Kidney glomerular epithelial cell (primary cell): ENCODE results near the gene ADGRG2.

Experiments used
- DNase-seq: peaks from one replicate; lab custom pipeline; 2025; lab: John Stamatoyannopoulos, UW

The ADGRG2 gene

GRCh38 chrX:19121898-19122640, at the start of gene ADGRG2:
Gene ADGRG2, minus strand, starts transcription at chrX:19122468. Its CDS starts 53,634 bp downstream, at chrX:19068834.
- no peak for DNase-seq

GRCh38 chrX:19168609-19169008, 46.3 kb upstream of the ADGRG2 start:
- DNase-seq: no peak

GRCh38 chrX:19162851-19163250, 40.6 kb upstream of the ADGRG2 start:
- DNase-seq: no peak

- DNase-seq: no peak
Measured at GRCh38 chrX:19156186-19156585, 33.9 kb upstream of the ADGRG2 start.

GRCh38 chrX:19152762-19153161, 30.5 kb upstream of the ADGRG2 start:
- DNase-seq: no peak

- no peak for DNase-seq
Measured at GRCh38 chrX:19137067-19137466, 14.8 kb upstream of the ADGRG2 start.

- no peak for DNase-seq
Measured at GRCh38 chrX:19133784-19134183, 11.5 kb upstream of the ADGRG2 start.

- no peak for DNase-seq
Measured at GRCh38 chrX:19133231-19133630, 11.0 kb upstream of the ADGRG2 start.

GRCh38 chrX:19130628-19131027, 8.4 kb upstream of the ADGRG2 start:
- DNase-seq: no peak

GRCh38 chrX:19129694-19130093, 7.4 kb upstream of the ADGRG2 start:
- no peak for DNase-seq

GRCh38 chrX:19127649-19128168, 5.4 kb upstream of the ADGRG2 start:
- no peak for DNase-seq

- no peak for DNase-seq
Measured at GRCh38 chrX:19122641-19123009, 357 bp upstream of the ADGRG2 start.

GRCh38 chrX:19121466-19121865, 802 bp downstream of the ADGRG2 start:
- DNase-seq: no peak

GRCh38 chrX:19110642-19111041, 11.6 kb downstream of the ADGRG2 start:
- DNase-seq: no peak

GRCh38 chrX:19107035-19107434, 15.2 kb downstream of the ADGRG2 start:
- DNase-seq: no peak

GRCh38 chrX:19100586-19100985, 21.7 kb downstream of the ADGRG2 start:
- DNase-seq: no peak

GRCh38 chrX:19097553-19098283, 24.6 kb downstream of the ADGRG2 start:
- DNase-seq: no peak

- DNase-seq: no peak
Measured at GRCh38 chrX:19096586-19096985, 25.7 kb downstream of the ADGRG2 start.

GRCh38 chrX:19094654-19095053, 27.6 kb downstream of the ADGRG2 start:
- DNase-seq: no peak

GRCh38 chrX:19091596-19091995, 30.7 kb downstream of the ADGRG2 start:
- no peak for DNase-seq

- DNase-seq: no peak
Measured at GRCh38 chrX:19089555-19090040, 32.7 kb downstream of the ADGRG2 start.

- DNase-seq: no peak
Measured at GRCh38 chrX:19086102-19086772, 36.0 kb downstream of the ADGRG2 start.

GRCh38 chrX:19085666-19086065, 36.6 kb downstream of the ADGRG2 start:
- no peak for DNase-seq
